ENCODE data around the gene SCYL3.
"Not testable (repeated sequence)": the region's sequence is repeated elsewhere in the genome, so short reads cannot be mapped to it uniquely, and the experiment has no call there.

SCYL3 gene, protein sequence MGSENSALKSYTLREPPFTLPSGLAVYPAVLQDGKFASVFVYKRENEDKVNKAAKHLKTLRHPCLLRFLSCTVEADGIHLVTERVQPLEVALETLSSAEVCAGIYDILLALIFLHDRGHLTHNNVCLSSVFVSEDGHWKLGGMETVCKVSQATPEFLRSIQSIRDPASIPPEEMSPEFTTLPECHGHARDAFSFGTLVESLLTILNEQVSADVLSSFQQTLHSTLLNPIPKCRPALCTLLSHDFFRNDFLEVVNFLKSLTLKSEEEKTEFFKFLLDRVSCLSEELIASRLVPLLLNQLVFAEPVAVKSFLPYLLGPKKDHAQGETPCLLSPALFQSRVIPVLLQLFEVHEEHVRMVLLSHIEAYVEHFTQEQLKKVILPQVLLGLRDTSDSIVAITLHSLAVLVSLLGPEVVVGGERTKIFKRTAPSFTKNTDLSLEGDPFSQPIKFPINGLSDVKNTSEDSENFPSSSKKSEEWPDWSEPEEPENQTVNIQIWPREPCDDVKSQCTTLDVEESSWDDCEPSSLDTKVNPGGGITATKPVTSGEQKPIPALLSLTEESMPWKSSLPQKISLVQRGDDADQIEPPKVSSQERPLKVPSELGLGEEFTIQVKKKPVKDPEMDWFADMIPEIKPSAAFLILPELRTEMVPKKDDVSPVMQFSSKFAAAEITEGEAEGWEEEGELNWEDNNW

DNA sequence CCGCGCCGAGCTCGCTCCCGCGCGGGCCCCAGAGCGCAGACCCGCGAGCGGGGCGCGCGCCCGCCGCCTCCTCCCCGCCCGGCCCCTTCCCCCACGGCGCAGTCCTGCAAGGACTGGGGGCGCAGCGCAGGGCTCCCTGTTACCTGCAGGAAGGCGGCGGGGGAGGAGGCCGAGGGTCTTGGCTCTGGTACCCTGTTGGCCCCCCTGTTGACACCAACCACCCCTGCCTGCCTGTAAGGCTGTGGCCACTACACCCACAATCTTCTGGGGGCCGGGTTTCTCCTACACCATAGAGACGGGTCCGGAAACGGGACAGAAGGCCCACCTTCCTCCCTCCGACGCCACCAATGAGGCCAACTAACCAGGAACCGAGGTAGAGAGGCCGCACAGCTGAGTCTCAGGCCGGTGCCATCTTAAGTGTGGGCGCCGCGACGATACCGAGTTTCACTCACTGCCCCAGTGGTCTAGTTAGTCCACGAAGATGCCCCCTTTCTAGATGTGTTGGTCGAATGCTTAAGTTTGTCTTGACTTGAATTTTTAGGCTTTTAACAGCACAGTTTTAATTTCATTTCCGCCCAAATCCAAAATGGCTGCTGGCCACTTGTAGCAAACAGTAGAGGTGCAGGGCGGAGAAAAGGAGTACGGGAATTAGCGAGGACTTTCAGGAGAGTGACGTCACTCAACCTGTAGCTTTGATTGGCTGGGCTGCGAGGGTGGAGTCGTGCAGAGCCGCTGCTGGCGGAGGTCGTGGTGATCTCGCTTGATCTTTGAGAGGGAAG, at the start of gene SCYL3:
Gene SCYL3, minus strand, starts transcription at position 252 of the 779 bp plus-strand sequence. CDS start 5,056 bp downstream, outside the sequence.
- peak; percentile 88 for DNase-seq

DNA sequence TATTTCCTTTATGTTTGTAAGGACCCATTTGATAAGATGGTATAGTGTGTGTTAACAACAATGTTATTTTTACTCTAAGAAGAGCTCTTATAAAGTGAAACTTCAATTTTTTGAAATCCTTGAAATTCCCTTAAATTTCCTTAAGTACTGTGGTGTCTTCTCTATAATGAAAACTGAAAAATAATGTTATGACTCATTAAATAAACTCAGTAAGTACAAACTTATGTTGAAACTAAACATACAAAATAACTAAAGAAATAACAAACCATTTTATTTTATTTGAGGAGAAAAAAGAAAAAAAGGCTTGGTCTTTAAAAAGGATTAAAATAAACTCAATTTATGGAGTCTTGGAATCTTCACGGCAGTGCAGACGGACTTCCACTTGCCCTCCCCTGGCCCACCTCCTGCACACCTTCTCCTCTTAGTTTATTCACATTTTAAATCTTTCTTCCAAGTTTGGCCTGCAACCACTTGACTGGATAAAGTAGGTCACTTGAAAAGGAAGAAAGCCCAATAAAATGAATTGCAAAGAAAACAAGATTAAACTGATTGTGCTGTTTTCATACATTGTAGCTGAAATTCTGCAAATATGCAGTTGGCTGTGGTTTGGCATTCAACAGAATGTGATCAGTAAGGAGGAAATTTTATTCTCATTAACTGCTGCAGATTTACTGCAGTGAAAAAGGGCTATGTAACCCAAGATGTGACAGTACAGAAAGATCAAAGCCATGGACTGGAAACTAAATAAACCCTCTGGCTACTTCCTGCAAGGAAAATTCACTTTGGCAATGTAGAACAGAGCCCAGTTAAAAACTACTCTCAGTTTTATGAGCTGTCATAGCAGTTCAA, 48.5 kb upstream of the SCYL3 start:
- no peak for DNase-seq

DNA sequence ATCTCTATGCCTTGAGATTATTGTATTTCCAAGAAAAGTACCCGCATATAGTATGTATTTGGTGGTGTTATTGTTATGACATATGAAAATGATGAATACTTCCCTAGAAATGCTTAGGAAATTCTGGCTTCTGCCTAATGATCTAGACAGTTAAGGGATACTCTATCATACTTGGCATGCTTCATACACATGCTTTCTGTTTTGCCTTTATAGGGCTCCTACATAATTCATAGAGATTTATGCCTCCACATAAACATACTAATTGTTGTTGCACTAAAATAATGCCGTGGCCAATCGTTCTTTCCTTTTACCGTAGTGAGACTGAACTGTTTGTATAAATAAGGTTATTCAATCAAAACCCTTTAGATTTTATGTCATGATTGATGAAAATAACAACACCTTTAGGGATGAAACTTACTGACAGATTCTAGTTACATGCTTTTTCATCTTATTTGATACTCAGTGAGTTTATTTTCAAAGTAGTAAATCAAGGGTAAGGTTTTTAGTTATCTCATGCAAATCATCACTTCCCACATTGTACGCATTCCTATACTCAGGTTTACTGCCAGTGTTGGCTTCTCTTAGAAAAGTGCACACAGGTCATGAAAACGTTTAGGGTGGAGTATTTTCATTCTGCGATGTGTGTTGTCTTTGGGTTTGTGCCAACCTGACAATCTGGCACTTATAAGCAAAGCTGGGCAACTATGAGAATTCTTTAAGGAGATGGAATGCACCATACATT, 40.5 kb upstream of the SCYL3 start:
- no peak for DNase-seq

DNA sequence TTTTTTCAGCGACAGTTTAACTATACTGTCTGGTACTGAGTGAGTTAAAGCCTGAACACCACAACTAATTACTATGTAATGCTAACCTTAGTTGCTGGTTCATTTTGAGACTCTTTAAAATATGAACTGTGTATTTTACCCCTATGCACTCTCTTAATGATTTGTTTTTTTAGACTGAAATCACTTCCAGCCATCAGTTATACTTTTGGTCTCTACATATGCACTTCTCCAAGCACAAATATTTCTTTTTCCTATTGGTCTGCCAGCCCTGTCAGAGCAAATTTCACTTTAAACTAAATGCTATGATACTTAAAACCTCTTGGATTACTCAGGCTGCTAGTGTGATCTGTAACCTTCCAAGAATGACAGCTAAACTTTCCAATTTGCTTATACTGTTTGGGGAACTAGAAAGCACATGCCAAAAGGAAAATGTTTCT, 38.1 kb upstream of the SCYL3 start:
- DNase-seq: no peak

DNA sequence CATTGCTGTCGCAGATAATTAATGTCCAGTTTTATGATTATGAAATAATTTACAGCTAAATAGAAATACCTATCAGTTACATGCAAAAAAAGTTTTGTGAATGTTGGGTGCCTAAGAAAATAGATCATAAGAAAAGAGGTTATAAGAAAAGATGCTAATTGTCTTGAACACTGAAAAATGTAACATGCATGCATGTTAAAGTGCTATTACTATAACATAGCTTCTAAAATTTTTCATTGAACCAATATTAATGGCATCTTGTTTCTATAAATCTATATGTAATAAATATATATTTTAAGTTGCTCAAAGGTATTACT, 35.5 kb upstream of the SCYL3 start:
- no peak for DNase-seq

DNA sequence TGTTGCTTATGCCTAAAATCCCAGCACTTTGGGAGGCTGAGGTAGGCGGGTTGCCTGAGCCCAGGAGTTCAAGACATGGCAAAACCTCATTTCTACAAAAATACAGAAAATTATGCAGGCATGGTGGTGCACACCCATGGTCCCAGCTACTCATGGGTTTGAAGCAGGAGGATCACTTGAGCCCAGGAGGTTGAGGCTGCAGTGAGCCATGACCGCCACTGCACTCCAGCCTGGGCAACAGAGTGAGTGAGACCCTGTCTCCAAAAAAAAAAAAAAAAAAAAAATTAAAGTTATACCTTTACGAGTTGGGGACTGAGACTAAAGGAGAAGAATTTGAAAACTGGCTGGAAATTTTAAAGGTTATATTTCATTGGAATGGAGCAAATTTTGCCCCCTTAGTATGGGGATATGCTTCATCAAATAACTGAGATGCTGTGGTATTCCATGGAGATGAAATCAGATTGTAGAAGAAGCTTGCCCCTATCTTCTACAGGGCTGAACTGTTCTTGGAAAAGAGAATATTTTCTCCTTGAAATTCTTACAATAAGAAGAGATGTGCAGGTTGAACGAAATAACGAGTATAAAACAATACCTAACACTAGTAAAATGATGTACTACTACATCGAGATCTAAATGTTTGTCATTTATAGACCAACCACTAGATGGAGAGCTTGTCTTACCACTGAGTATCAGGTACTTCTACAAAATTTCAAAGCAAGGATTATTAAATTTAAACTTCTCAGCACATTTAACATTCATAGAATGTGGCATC, 34.9 kb upstream of the SCYL3 start:
- DNase-seq: no peak

DNA sequence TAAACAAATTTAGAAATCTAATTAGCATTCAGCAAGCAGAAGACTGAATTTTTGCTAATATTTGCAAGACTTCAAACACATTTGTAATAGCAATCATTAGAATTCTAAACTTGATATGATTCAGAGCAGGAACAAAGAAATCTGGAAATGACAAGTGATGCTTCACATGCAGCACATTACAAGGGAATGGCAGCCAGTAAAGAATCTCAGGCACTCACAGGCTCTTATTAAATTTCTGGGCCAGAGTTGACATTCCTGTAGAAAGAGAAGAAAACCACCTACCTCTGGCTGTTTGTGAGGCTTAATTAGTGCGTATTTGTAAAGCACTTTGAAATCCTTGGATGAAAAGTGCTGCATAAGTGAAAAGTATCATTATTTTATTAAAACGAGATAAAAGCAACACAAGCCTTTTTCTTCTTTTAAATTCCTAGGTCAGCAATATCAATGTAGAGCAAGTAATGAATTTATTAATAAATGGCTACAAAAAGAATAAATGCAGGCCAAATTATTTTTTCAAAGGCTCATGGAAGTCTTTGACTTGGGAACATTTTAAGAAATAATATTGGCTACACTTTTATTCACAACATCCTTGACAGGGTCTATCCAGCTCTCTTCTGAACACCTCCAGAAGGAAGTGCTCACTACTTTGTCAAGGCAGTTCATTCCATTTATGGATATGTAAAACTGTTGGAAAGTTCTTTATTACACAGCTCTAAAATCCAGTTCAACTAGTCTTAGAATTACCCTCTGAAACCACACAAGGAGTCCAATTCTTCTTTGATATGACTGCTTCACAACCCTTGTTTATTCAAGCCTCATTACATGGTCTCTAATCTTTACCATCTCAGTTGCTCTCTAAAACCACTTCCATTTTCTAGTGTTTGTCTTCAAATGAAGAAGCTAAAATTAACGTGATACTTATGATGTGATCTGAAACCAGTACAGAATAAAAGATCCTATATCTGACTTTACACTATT, 32.1 kb upstream of the SCYL3 start:
- peak; percentile 10 for DNase-seq

DNA sequence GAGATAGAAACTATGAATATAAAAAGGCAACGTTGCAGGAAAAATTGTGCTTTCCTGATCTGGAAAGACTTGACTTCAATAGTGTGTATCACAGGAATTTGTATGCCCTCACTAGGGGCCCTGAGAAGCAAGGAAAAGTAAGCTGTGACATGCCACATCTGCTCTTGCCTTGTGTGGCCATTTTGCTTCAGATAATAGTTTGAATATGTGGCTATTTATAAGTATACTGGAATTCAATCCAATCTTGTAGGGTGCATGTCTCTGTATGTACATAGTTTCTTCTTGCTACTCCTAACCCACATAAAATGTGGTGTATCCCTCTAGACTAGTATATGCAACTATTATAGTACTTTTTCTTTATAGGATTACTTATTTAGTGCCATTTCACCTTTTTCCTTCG, 31.1 kb upstream of the SCYL3 start:
- no peak for DNase-seq

DNA sequence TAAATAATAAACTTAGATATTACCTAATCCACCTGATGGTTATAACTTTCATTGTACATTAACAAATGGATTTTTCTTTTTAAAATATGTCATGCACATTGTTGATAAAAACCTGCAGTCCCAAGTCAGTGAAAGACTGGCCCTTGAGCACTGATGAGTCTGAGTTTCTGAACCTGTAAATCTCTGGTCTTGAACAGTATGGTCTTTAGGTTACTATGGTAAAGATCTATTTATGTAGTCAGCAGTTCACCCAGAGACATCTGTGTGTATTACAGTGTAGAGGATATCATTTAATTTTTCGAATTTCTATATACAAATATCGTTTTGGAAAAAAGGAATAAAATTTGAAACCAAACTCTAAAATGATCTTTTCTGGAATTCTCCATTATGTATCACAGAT, 30.4 kb upstream of the SCYL3 start:
- no peak for DNase-seq

DNA sequence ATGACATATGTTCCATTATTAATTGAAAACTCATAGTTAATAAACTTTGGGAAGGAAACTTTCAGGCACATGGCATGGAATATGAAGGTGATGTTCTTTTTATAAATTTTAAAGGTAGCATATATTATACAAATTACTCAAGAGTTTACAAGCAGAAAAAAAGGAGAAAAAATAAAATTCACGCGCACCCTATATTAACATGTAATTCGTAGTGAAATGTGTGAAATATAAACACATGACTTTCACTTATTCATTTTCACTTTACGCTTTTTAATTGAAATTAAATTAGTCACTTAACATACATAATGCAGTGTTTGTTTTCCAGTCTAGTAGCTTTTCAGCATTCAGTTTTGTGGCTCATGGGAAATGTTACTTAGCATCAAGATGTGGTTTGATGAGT, 27.4 kb upstream of the SCYL3 start:
- DNase-seq: no peak

DNA sequence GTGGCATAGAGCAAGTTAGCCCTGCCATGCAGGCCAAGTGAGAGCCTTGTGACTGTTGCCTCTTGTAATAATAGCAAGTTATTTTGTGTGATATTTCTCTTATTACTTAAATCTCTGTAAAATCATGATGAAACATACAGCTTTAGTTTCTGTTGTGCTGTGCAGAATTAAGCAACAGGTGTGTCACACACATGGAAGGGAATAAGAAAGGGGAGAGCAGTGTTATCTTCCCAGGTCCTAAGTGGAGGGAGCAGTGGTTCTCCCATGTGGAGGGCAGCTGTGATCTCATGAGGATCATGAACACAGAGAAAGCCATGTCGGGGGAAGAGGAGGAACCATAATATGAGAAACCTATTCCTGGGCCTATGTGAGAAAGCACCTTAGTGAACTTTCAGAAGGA, 25.2 kb upstream of the SCYL3 start:
- no peak for DNase-seq

DNA sequence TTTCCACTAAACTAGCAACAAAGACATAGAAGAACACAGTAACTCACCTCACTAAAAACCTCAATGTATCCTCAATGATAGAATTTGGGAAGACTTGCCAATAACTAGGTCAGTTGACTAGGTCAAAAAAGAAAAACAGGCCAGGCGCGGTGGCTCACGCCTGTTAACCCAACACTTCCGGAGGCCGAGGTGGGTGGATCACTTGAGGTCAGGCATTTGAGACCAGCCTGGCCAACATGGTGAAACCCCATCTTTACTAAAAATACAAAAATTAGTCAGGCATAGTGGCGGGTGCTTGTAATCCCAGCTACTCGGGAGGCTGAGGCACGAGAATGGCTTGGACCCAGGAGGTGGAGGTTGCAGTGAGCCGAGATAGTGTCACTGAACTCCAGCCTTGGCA, 24.5 kb upstream of the SCYL3 start:
- not testable (repeated sequence) for DNase-seq

DNA sequence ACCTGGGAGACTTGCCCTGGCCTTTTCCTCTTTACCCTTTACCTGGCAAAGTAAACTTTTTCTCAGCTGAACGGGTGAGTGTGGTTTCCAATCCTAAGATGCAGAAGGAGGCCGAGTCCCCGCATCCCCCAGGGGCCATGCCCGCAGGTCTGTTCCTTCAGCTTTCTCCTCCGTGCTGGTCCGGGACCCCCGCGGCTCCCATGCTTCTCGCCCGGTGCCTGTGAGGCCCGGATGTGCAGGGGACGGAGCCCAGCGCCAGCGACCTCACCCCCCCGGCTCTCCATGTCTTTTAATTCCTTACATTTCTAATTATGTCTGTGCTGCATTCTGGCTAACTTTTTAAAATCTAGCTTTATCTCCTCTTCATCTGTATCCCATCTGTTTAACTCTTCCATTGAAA, 21.5 kb upstream of the SCYL3 start:
- no peak for DNase-seq

DNA sequence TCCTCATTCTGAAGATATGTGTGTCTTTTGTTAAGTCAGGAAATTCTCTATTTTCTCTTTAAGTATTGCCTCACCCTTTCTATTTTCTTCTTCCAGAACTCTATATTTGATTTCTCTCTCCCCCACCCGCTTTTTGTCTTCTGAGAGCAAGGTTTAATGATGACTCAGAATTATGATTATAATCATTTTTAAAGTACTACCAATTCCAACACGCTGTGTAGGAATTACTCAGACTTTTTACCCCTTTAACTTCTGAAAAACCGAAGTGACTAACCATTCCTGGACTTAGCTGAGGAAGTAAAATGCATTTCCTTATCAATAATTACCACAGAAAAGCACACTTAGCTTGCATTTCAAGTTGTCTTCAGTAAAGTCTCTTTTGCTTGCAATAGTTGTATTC, 20.8 kb upstream of the SCYL3 start:
- no peak for DNase-seq

DNA sequence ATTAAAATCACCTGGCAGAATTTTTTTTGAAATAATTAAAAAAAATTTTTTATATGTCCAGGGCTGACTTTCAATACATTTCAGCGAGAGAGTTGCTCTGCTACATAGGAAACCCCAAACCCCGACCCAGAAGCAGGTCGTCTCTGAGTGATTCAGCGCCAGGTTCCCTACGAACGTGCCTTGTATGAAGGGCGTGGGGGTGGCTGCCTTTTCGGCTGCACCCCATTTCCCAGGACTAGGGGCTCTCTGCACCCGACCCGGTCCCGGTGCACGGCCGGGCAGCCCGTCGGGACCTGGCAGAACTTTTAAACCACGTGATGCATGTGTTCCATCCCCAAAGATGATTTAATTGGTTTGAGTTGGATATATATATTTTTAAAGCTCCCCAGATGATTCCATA, 15.8 kb upstream of the SCYL3 start:
- no peak for DNase-seq

DNA sequence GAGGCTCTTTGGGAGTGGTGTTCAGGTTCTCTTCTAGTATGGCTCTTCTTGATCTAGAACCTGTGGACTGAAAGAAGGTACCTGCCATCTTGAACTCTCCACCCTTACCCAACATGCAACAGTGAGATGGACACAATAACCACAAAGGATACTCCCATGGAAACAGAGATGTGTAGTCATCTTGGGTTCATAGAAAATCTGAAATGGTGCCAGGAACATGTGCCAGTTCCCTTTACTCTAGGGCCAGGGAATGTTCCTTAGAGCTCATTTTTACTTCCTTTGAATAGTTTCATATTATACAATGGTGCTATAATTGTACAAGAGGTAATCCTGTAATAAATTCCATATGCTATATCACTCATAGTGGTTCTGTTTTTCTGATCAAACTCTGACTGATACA, 13.2 kb upstream of the SCYL3 start:
- no peak for DNase-seq

DNA sequence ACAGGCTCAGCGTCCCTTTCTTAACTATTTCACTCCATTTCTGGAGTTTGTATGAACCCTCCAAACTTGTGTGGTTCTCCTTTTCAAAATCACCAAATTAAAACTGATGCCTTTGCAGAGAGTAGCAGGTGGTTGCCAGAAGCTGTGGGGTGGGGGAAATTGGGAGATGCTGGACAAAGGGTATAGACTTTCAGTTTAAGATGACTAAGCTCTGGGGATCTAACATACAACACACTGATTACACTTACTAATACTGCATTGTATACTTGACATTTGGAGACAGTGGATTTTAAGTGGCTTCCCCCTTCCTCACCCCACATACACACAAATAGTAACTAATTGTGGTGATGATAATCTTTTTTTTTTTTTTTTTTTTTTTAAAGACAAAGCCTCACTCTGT, 11.1 kb upstream of the SCYL3 start:
- no peak for DNase-seq

DNA sequence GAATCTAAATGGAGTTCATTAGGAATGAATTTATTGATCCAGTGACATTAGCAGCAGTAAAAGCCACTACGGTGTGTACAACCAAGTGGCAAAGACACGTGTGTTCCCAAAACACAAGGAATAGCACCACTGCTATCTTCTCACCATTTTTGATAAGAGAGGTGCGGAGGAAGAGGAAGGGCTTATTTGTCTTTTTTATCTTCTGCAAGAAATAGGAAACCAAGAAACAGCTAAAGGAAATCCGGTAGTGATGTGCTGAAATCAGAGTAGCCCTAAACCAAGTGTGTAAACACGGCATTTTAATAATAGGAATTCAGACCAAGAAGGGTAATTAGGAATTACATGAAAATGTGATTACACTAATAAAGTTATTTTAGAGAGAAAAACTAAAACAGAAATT, 9.1 kb upstream of the SCYL3 start:
- DNase-seq: no peak

DNA sequence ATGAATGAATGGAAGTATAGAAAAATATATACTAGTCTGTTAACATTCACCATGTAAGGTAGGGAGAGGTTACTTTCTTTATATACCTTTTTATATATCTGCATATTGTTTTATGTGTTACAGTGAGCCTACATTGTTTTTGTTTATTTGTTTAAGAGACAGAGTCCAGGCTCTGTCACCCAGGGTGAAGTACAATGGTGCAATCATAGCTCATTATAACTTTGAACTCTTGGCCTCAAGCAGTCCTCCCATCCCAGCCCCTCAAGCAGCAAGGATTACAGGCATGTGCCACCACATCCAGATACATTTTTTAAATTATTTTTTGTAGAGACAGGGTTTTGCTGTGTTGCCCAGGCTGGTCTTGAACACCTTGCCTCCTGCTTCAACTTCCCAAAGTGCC, 7.4 kb upstream of the SCYL3 start:
- DNase-seq: no peak

DNA sequence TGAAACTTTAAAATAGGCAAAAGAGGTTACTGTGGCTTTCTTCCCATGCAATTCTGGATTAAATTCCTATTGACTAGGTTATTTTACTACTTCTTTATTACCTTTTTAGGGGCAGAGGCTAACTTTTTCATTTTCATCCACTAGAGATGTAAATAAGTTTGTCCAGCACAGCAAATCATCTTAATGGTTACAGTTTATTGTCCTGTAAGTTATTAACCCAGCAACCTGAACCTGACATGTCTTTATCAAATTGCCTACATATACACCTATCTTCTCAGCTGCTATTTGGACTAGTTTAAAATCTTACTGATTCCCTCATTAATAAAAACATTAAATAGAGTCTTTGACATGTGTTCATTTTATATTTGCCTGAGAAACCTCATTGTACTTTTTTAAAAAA, 6.9 kb upstream of the SCYL3 start:
- DNase-seq: no peak
